HEK293 (cell line): ENCODE measurements around the gene ACAA1.

Source experiments
- CTCF ChIA-PET: fragments of 350-600 bp; formaldehyde crosslinking; extraction: SDS; loops from one replicate; lab custom pipeline; 2021; ENCODE audit warnings: antibody characterized with exemption; lab: Yijun Ruan, JAX
- POLR2A ChIA-PET: fragments of 300-600 bp; formaldehyde crosslinking; extraction: SDS; loops from one replicate; lab custom pipeline; 2020; ENCODE audit warnings: antibody characterized with exemption, inconsistent platforms; lab: Yijun Ruan, JAX
- H3K27ac ChIP-seq: fragments of 200-500 bp; sonication (Bioruptor generic); 2 replicates; pipeline ENCODE4 v1.5.1; 2014; ENCODE audit warnings: low read depth, low read length, control low read depth, inconsistent platforms; ENCODE audit errors: extremely low read depth
- H3K36me3 ChIP-seq, 2 experiments: fragments of 200-500 bp in 1 of 2; sonication (Bioruptor generic) in 1 of 2; 1 replicate in 1 of 2; 2 replicates in 1 of 2; pipeline ENCODE4 v1.5.1; 2014 to 2017; ENCODE audit warnings: inconsistent platforms in 2 of 2, low read length in 2 of 2; ENCODE audit not compliant: control insufficient read depth in 2 of 2, insufficient read depth in 1 of 2
- H3K4me1 ChIP-seq: fragments of 200-500 bp; sonication (Bioruptor generic); 2 replicates; pipeline ENCODE4 v1.5.1; 2014; ENCODE audit warnings: mild to moderate bottlenecking, low read length, inconsistent platforms; ENCODE audit not compliant: control insufficient read depth, insufficient read depth
- H3K4me3 ChIP-seq: 2 replicates; pipeline ENCODE4 v1.5.1; 2011; ENCODE audit warnings: low read depth, mild to moderate bottlenecking, control low read depth, low read length, moderate library complexity
- H3K9me3 ChIP-seq: fragments of 200-500 bp; sonication (Bioruptor generic); 2 replicates; pipeline ENCODE4 v1.5.1; 2014; ENCODE audit warnings: low read depth, low read length, inconsistent platforms; ENCODE audit not compliant: control insufficient read depth, insufficient read depth
- FEZF1 ChIP-seq: fragments of 450-650 bp; formaldehyde crosslinking; IDR thresholded peaks from 2 replicates; pipeline ENCODE4 v1.5.1; 2016; ENCODE audit warnings: missing biosample characterization, missing genetic modification characterization
- KLF17 ChIP-seq: fragments of 450-650 bp; formaldehyde crosslinking; IDR thresholded peaks from 2 replicates; pipeline ENCODE4 v1.5.1; 2016; ENCODE audit warnings: missing biosample characterization, missing genetic modification characterization
- MZF1 ChIP-seq: fragments of 450-650 bp; formaldehyde crosslinking; IDR thresholded peaks from 2 replicates; pipeline ENCODE4 v1.5.1; 2017; ENCODE audit warnings: missing biosample characterization, missing genetic modification characterization, borderline replicate concordance
- PRDM1 ChIP-seq: fragments of 450-650 bp; formaldehyde crosslinking; IDR thresholded peaks from 2 replicates; pipeline ENCODE4; 2016; ENCODE audit warnings: missing biosample characterization, missing genetic modification characterization
- SP3 ChIP-seq: fragments of 450-650 bp; formaldehyde crosslinking; IDR thresholded peaks from 2 replicates; pipeline ENCODE4 v1.5.1; 2016; ENCODE audit warnings: missing biosample characterization, missing genetic modification characterization
- ZNF23 ChIP-seq: fragments of 450-650 bp; formaldehyde crosslinking; IDR thresholded peaks from 2 replicates; pipeline ENCODE4 v1.5.1; 2016; ENCODE audit warnings: missing biosample characterization, missing genetic modification characterization, borderline replicate concordance
- ZNF518A ChIP-seq: fragments of 450-650 bp; formaldehyde crosslinking; conservative IDR thresholded peaks from 2 replicates; pipeline ENCODE4 v1.5.1; 2016; ENCODE audit warnings: low read depth, missing biosample characterization, missing genetic modification characterization
- ZNF600 ChIP-seq: fragments of 450-650 bp; formaldehyde crosslinking; IDR thresholded peaks from 2 replicates; pipeline ENCODE4 v1.5.1; 2016; ENCODE audit warnings: missing biosample characterization, missing genetic modification characterization
- ZNF621 ChIP-seq: fragments of 450-650 bp; formaldehyde crosslinking; IDR thresholded peaks from 2 replicates; pipeline ENCODE4 v1.5.1; 2017; ENCODE audit warnings: missing biosample characterization, missing genetic modification characterization
- ZNF658 ChIP-seq: fragments of 450-650 bp; formaldehyde crosslinking; IDR thresholded peaks from 2 replicates; pipeline ENCODE4; 2016; ENCODE audit warnings: missing biosample characterization, missing genetic modification characterization
- ZNF670 ChIP-seq: fragments of 450-650 bp; formaldehyde crosslinking; IDR thresholded peaks from 2 replicates; pipeline ENCODE4 v1.5.1; 2016; ENCODE audit warnings: missing biosample characterization, missing genetic modification characterization, low read depth
- ZNF785 ChIP-seq: fragments of 450-650 bp; formaldehyde crosslinking; IDR thresholded peaks from 2 replicates; pipeline ENCODE4 v1.5.1; 2016; ENCODE audit warnings: missing biosample characterization, missing genetic modification characterization
- ZSCAN23 ChIP-seq: fragments of 450-650 bp; formaldehyde crosslinking; IDR thresholded peaks from 2 replicates; pipeline ENCODE4 v1.5.1; 2016; ENCODE audit warnings: missing biosample characterization, missing genetic modification characterization

ACAA1 gene

GRCh38 chr3:38177181-38177580 is 40.3 kb upstream of the ACAA1 start (continued):
- TF ChIP-seq ZNF518A (tag by site-specific recombination) (no peak), ZNF785 (tag by site-specific recombination) (no peak)
- TF ChIP-seq, all 188 proteins: peak for 0

- POLR2A ChIA-PET = no interaction called here
Measured at GRCh38 chr3:38173834-38174418, 37.0 kb upstream of the ACAA1 start.

GRCh38 chr3:38171622-38172021 is 34.7 kb upstream of the ACAA1 start:
- CTCF ChIA-PET = interaction anchor here (0.6 to 0.7 kb wide), 3 partner anchors 8 to 862 kb away, joined by 3 to 4 read pairs (median 4); no protein-coding TSS in a partner anchor
- Histone ChIP-seq H3K9me3 (no peaks in the 10 kb centered on the region), H3K4me1 (no peaks in the 10 kb centered on the region), H3K27ac (no peak overlapping the region), H3K36me3 (no peaks in the 10 kb centered on the region), H3K4me3 (no peak overlapping the region)
- no peak for TF ChIP-seq ZNF621
- TF ChIP-seq ZNF600 (tag by site-specific recombination) = no peak
- TF ChIP-seq ZNF670 (tag by site-specific recombination) = no peak
- TF ChIP-seq PRDM1 (tag by site-specific recombination) = no peak
- POLR2A ChIA-PET = interaction anchor here (0.7 kb wide), 1 partner anchor 35 kb away, joined by 3 read pairs; the partner anchor contains the start of gene ACAA1

More at GRCh38 chr3:38173834-38174418, 37.0 kb upstream of the ACAA1 start:
- TF ChIP-seq PRDM1 (tag by site-specific recombination) = peak; percentile 64
- TF ChIP-seq SP3 (tag by site-specific recombination) = no peak
- no peak for TF ChIP-seq ZNF658
- TF ChIP-seq ZSCAN23 (tag by site-specific recombination) = no peak
- Histone ChIP-seq H3K4me1 (no peaks in the 10 kb centered on the region), H3K36me3 (no peaks in the 10 kb centered on the region), H3K4me3 (no peak overlapping the region), H3K9me3 (no peaks in the 10 kb centered on the region), H3K27ac (no peak overlapping the region)
- CTCF ChIA-PET = interaction anchor here (0.6 kb wide), 1 partner anchor 60 kb away, joined by 4 read pairs; no protein-coding TSS in a partner anchor

GRCh38 chr3:38170722-38171121 is 33.8 kb upstream of the ACAA1 start:
- ChIA-PET CTCF (no interaction called here), POLR2A (interaction anchor here (0.6 kb wide), 1 partner anchor 317 kb away, joined by 7 read pairs; no protein-coding TSS in a partner anchor)
- Histone ChIP-seq H3K9me3 (no peaks in the 10 kb centered on the region), H3K4me1 (no peaks in the 10 kb centered on the region), H3K36me3 (no peaks in the 10 kb centered on the region)
- TF ChIP-seq ZNF23 = no peak
- TF ChIP-seq KLF17 (tag by site-specific recombination) = no peak
- TF ChIP-seq MZF1 (tag by site-specific recombination) = peak; percentile 92; the same call in 1 of the 2 replicates
- no peak for TF ChIP-seq FEZF1
- TF ChIP-seq, all 188 proteins: peak for 1
- no peak overlapping the region for H3K4me3 ChIP-seq
- no peak overlapping the region for H3K27ac ChIP-seq
